GM12801 (cell line): ENCODE data around the gene CYB561.

Experiments used
- TF ChIP-seq, protein P1 (sequence below): IDR thresholded peaks from one replicate; pipeline ENCODE4 v1.5.1; 2011; ENCODE audit warnings: control low read depth; ENCODE audit not compliant: insufficient read length; ENCODE audit errors: extremely low read depth

Gene CYB561

DNA sequence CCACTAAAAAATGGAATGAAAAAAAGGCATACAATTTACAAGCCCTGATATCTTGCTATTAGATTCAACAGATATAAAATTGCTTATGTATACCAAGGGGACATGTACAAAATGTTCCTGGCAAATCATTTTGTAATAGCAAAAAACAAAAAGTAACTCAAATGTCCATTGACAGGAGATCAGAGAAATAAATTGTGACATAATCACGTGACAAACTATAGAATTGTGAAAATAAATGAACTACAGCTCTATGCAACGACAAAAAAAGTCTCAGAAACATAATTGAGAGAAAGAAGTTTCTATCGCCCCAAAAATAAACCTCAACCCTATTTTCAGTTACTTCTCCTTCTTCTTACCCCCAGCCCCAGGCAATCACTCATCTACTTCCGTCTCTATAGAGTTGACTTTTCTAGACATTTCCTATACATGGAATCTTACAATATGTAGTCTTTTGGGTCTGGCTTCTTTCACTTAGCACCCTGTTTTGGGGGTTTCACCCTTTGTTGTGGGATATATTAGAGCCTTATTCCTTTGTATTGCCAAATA, 18.7 kb upstream of the CYB561 start:
- TF ChIP-seq, protein P1, sequence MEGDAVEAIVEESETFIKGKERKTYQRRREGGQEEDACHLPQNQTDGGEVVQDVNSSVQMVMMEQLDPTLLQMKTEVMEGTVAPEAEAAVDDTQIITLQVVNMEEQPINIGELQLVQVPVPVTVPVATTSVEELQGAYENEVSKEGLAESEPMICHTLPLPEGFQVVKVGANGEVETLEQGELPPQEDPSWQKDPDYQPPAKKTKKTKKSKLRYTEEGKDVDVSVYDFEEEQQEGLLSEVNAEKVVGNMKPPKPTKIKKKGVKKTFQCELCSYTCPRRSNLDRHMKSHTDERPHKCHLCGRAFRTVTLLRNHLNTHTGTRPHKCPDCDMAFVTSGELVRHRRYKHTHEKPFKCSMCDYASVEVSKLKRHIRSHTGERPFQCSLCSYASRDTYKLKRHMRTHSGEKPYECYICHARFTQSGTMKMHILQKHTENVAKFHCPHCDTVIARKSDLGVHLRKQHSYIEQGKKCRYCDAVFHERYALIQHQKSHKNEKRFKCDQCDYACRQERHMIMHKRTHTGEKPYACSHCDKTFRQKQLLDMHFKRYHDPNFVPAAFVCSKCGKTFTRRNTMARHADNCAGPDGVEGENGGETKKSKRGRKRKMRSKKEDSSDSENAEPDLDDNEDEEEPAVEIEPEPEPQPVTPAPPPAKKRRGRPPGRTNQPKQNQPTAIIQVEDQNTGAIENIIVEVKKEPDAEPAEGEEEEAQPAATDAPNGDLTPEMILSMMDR, result no peak

DNA sequence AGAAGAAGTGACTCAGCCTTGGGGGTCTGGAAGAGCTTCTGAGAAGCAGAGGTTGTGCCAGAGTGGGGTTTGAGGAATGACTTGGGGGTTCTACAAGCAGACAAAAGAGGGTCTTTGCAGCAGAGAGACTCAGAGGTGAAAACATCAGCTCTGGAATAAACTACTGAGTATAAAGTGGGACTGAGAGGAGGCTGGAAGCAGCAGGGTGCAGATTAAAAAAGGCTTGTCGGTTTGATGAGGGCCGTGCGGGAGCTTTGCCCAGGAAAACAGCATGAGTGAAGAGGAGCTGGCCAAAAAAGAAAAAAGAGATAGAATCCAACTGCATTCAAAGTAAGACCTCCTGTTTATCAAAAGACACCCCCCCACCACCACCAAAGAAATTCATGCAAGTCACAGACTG, 17.7 kb upstream of the CYB561 start:
- TF ChIP-seq, protein P1, result no peak

DNA sequence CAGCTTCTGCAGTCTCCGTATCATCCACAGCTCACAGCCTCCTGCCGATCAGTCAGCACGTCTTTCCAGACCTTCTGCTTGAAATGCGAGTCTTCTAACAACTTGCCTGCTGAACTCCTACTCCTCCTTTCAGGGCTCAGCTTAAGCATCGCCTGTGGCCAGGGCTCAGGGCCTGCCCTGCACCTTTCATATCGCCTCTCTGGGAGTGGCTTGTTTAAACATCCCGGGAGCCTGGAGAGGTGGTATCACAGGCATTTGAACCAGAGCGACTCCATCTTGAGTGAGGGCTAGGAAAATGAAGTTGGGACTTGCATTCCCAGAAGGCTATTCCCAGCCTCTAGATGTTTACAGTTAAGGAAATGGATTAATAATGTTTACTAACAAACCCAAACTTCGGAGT, 13.9 kb upstream of the CYB561 start:
- TF ChIP-seq, protein P1, result no peak

DNA sequence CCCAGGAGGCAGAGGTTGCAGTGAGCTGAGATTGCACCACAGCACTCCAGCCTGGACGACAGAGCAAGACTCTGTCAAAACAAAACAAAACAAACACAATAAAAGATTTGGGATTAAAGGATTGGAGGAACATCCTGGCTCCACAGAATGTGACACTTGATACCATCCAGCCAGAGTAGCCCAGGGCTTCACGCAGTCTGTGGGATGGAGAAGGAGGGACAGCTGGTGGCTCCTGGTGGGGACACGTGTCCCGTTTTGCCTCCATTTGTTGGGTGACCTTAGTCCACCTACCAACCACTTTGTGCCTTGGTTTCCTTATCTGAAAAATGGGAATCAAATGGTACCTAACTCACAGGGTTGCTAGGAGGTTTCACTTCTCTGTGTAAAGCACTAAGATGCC, 12.4 kb upstream of the CYB561 start:
- TF ChIP-seq, protein P1, result no peak

DNA sequence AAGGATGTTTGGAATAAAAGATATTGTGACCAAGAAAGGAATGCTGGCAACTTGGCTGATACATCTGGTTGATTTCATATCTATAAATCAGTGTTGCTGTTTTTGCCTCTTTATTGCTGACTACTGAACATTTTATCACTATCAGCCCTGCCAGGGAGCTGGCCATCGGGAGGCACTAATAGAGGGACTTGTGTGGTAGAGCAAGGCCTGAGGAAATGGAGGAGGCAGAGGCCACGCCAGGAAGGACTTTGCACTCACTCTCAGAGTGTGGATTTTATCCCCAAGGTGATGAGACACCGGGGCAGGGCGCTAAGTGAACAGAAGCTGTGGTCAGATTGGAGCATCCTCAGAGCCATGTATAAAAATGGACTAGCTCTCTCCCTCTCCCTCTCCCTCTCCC, 9.3 kb upstream of the CYB561 start:
- TF ChIP-seq, protein P1, result no peak

DNA sequence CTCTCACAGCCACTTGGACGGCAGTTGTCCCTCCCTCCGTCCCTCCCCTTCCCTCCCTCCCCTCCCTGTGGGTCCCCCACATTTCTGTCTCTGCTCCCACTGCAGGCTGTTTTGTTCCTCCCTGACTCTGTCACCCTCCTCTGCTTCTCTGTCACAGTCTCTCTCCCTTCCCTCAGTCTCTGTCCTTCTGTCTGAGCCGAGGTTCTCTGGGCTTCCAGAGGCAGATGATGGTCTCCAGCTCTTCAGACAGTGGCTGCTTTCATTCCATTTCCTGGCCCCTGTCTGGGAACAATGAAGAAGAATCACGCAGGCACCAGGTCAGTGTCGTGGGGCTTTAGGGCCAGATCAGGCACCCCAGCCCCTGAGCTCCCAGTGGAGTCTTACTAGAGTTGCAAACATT, 8.8 kb upstream of the CYB561 start:
- TF ChIP-seq, protein P1, result no peak

DNA sequence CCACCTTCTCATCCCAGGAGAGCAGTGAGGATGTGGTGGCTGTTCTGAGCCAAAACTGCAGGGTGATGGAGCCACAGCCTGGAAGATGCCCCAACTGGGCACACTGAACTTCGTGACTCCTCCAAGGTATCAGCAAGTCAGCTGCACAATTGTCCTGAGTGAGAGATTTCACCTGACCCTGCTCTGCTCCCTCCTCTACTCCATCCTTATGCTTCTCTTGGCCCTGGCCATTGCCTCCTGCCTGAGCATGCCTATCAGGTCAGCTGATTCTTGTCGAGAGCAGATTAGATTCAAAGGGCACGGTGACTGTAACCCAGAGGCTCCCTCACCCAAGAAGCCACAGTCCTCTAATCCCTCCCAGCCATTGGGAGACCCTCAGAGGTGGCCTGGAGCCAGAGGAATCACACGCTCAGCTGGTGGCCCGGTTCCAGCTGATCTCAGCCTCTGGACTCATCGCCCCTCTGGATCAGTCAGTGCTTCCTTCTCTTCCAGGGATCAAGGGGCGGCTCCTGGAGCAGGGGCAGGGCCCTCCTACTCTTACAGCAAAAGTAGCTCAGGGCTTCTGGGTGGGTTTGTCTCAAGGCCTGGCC, 7.0 kb upstream of the CYB561 start:
- TF ChIP-seq, protein P1, result no peak
